Astrocyte of the spinal cord (primary cell): ENCODE data around the gene ASIC4.

Source experiments
- DNase-seq: peaks from one replicate; pipeline ENCODE4 v3.0.0; 2011; ENCODE audit warnings: low read depth, low spot score
- H3K4me3 ChIP-seq: 2 replicates; pipeline ENCODE4 v1.5.1; 2011; ENCODE audit warnings: low read depth, mild to moderate bottlenecking, low read length, moderate library complexity
- CTCF ChIP-seq: IDR thresholded peaks from 2 replicates; pipeline ENCODE4 v1.5.1; 2012; ENCODE audit warnings: low read depth, mild to moderate bottlenecking, low read length, inconsistent platforms
- in situ Hi-C: cut with HindIII; loops from 2 replicates; pipeline ENCODE4 v1.10.0; 2017; ENCODE audit warnings: low sequenced_read_pairs

Gene ASIC4

GRCh38 chr2:219567131-219567530, 52.8 kb downstream of the ASIC4 start:
- in situ Hi-C loops = no loop called here
- H3K4me3 ChIP-seq = no peak overlapping the region
- TF ChIP-seq CTCF = no peak
- DNase-seq = no peak

- no peak for TF ChIP-seq CTCF
- in situ Hi-C loops = no loop called here
- H3K4me3 ChIP-seq = no peak overlapping the region
- no peak for DNase-seq
Observed at GRCh38 chr2:219567791-219568361, 53.6 kb downstream of the ASIC4 start.

- no peak for TF ChIP-seq CTCF
- in situ Hi-C loops = no loop called here
- no peak for DNase-seq
- no peak overlapping the region for H3K4me3 ChIP-seq
Observed at GRCh38 chr2:219569041-219569440, 54.8 kb downstream of the ASIC4 start.

- DNase-seq = no peak
- H3K4me3 ChIP-seq = no peak overlapping the region
- in situ Hi-C loops = no loop called here
- TF ChIP-seq CTCF = no peak
Observed at GRCh38 chr2:219569635-219570034, 55.4 kb downstream of the ASIC4 start.

GRCh38 chr2:219570194-219570923, 56.1 kb downstream of the ASIC4 start:
- TF ChIP-seq CTCF = no peak

GRCh38 chr2:219570924-219571310, 56.6 kb downstream of the ASIC4 start:
- no peak for TF ChIP-seq CTCF
- peak; percentile 22 for DNase-seq
- peak overlapping the region; percentile 57 for H3K4me3 ChIP-seq
- in situ Hi-C loops = no loop called here

More at GRCh38 chr2:219570194-219570923, 56.1 kb downstream of the ASIC4 start:
- H3K4me3 ChIP-seq = peak overlapping the region; percentile 57
- in situ Hi-C loops = no loop called here
- peak; percentile 10 for DNase-seq
